Prostate gland (tissue), 2 donors: ENCODE measurements around the gene B3GAT1.

ENCODE experiments used
- CTCF ChIP-seq, 4 experiments: fragments of 200-600 bp in 2 of 4; fragments of 450-650 bp in 2 of 4; sonication (generic) in 2 of 4; IDR thresholded peaks; 1 replicate in 3 of 4; 2 replicates in 1 of 4; pipeline ENCODE4 v1.5.1; 2016 to 2019; ENCODE audit warnings: antibody characterized with exemption in 4 of 4, mild to moderate bottlenecking in 2 of 4, moderate library complexity in 2 of 4
- POLR2A ChIP-seq: fragments of 450-650 bp; IDR thresholded peaks from one replicate; pipeline ENCODE4 v1.6.1; 2016; ENCODE audit warnings: antibody characterized with exemption, mild to moderate bottlenecking
- POLR2AphosphoS5 ChIP-seq: sonication (generic); formaldehyde crosslinking; IDR thresholded peaks from one replicate; pipeline ENCODE4 v1.6.1; 2017; ENCODE audit warnings: antibody characterized with exemption

- TF ChIP-seq POLR2A = no peak
- TF ChIP-seq CTCF (IDR thresholded peaks at IDR 0.05) = no peak
- TF ChIP-seq POLR2AphosphoS5 = no peak
Measured at GRCh38 chr11:134376150-134376921, 35.7 kb downstream of the B3GAT1 start.
